Natural killer cell (primary cell): ENCODE results near the gene MON1B. TPM values are rescaled to one million over a fixed set of nuclear protein-coding genes. Genes with fewer than 3 reads are reported as not detected.

ENCODE experiments used
- ATAC-seq, 3 donors: fragments of 150-1000 bp in 2 of 3; fragments of 200-7000 bp in 1 of 3; cut with Tn5 transposase; 1 replicate in 1 of 3; 2 replicates in 2 of 3; pipeline ENCODE4 v1.10.0; 2021; ENCODE audit warnings: mild to moderate bottlenecking in 2 of 3, moderate library complexity in 2 of 3
- DNase-seq, 2 donors: peaks; one replicate each; pipeline versions ENCODE4 v3.0.0 to v3.0.0-alpha.2; 2013 to 2021; ENCODE audit warnings: mixed read lengths in 1 of 2
- H3K27ac ChIP-seq: one replicate; pipeline ENCODE4 v1.5.1; 2013; ENCODE audit warnings: mild to moderate bottlenecking, low read length
- H3K27me3 ChIP-seq: one replicate; pipeline ENCODE4 v1.6.1; 2013; ENCODE audit warnings: low read length; ENCODE audit not compliant: control insufficient read depth, insufficient read depth
- H3K36me3 ChIP-seq: one replicate; pipeline ENCODE4 v1.6.1; 2013; ENCODE audit warnings: low read length; ENCODE audit not compliant: control insufficient read depth, insufficient read depth
- H3K4me1 ChIP-seq: one replicate; pipeline ENCODE4 v1.6.1; 2013; ENCODE audit warnings: low read length; ENCODE audit not compliant: control insufficient read depth, insufficient read depth
- H3K4me3 ChIP-seq: one replicate; pipeline ENCODE4 v1.5.1; 2013; ENCODE audit warnings: low read length
- H3K9me3 ChIP-seq: one replicate; pipeline ENCODE4 v1.6.1; 2013; ENCODE audit warnings: low read length; ENCODE audit not compliant: control insufficient read depth, insufficient read depth
- H3K27ac Mint-ChIP-seq, 2 donors: one replicate each; pipeline ENCODE4 v1.8.0; 2022; ENCODE audit warnings: mild to moderate bottlenecking in 2 of 2, mixed read lengths in 2 of 2, moderate library complexity in 1 of 2
- H3K27me3 Mint-ChIP-seq, 2 donors: one replicate each; pipeline ENCODE4 v1.8.0; 2022; ENCODE audit warnings: low read depth in 2 of 2, mixed read lengths in 2 of 2
- H3K36me3 Mint-ChIP-seq: one replicate; pipeline ENCODE4 v1.8.0; 2022; ENCODE audit warnings: mixed read lengths
- H3K4me1 Mint-ChIP-seq, 2 donors: one replicate each; pipeline ENCODE4 v1.8.0; 2022; ENCODE audit warnings: mixed read lengths in 2 of 2
- H3K4me3 Mint-ChIP-seq: one replicate; pipeline ENCODE4 v1.8.0; 2022; ENCODE audit warnings: mild to moderate bottlenecking, moderate library complexity, mixed read lengths
- H3K9me3 Mint-ChIP-seq, 2 donors: one replicate each; pipeline ENCODE4 v1.8.0; 2022; ENCODE audit warnings: mixed read lengths in 2 of 2
- CTCF ChIP-seq: fragments of 200-600 bp; IDR thresholded peaks from one replicate; pipeline ENCODE4 v1.8.0; 2022; ENCODE audit warnings: antibody characterized with exemption
- WGBS: methylation state at CpG from one replicate; pipeline ENCODE4 v1.1.7; 2013; ENCODE audit warnings: missing lambda C conversion rate; ENCODE audit not compliant: insufficient coverage; 5-methylcytosine and 5-hydroxymethylcytosine counted together
- intact Hi-C: fragments of 100-400 bp; cut with micrococcal nuclease; formaldehyde crosslinking; loops from one replicate; pipeline ENCODE4 v1.14.2; 2022
- total RNA-seq, 4 donors: library from RNA; stranded (reverse); fragments of 120-200 nt in 1 of 4; gene quantifications; one replicate each; pipeline versions ENCODE4 v1.2.3 to v1.2.4, GENCODE V29; 2013 to 2022

MON1B gene
- total RNA-seq, 3 donors from 2014 or later (not counting 1 experiment from before 2014, with no cell fraction given): 88.6 to 97.8 (median 91.1) TPM

- Mint-ChIP-seq H3K4me1 (peaks cover 40 to 50% of the 10 kb centered on the region in 2 donors), H3K9me3 (peaks cover 0 to 4% of the 10 kb centered on the region in 2 donors), H3K36me3 (no peaks in the 10 kb centered on the region), H3K27ac (peak overlapping the region; percentile 94 to 100), H3K4me3 (peak overlapping the region; percentile 98), H3K27me3 (peaks cover 8 to 11% of the 10 kb centered on the region in 2 donors)
- Histone ChIP-seq H3K27ac (peak overlapping the region; percentile 91), H3K27me3 (peaks cover 2% of the 10 kb centered on the region), H3K4me1 (peaks cover 17% of the 10 kb centered on the region), H3K36me3 (peaks cover 19% of the 10 kb centered on the region), H3K9me3 (no peaks in the 10 kb centered on the region), H3K4me3 (peak overlapping the region; percentile 72)
- TF ChIP-seq CTCF: no peak
- 0% methylated on average over 19 of the region's 19 CpGs for WGBS
- peak in 1 of 2 donors; percentile 26 for DNase-seq
- no peak for ATAC-seq
- intact Hi-C loops: loop anchor here (1.0 kb wide), 1 partner anchor 22 kb away; no protein-coding TSS in a partner anchor
Observed at GRCh38 chr16:77190190-77190477, 856 bp upstream of the MON1B start.

- Mint-ChIP-seq H3K27me3 (peaks cover 0 to 4% of the 10 kb centered on the region in 2 donors), H3K36me3 (no peaks in the 10 kb centered on the region), H3K9me3 (peaks cover 0 to 4% of the 10 kb centered on the region in 2 donors), H3K4me1 (peaks cover 48 to 56% of the 10 kb centered on the region in 2 donors), H3K27ac (peak overlapping the region; percentile 94 to 100), H3K4me3 (peak overlapping the region; percentile 98)
- TF ChIP-seq CTCF: no peak
- no peaks in the 10 kb centered on the region for H3K27me3 ChIP-seq
- 5% methylated on average over 20 of the region's 24 CpGs for WGBS
- H3K36me3 ChIP-seq: peaks cover 26% of the 10 kb centered on the region
- peak overlapping the region; percentile 91 for H3K27ac ChIP-seq
- peak overlapping the region; percentile 72 for H3K4me3 ChIP-seq
- intact Hi-C loops: no loop called here
- peak in 1 of 2 donors; percentile 51 for DNase-seq
- H3K9me3 ChIP-seq: no peaks in the 10 kb centered on the region
- ATAC-seq: peak in 1 of 3 donors; percentile 3
- H3K4me1 ChIP-seq: peaks cover 17% of the 10 kb centered on the region
Observed at GRCh38 chr16:77191259-77191969, 424 bp downstream of the MON1B start.

GRCh38 chr16:77193377-77193776, 2.4 kb downstream of the MON1B start:
- intact Hi-C loops: no loop called here
- no peaks in the 10 kb centered on the region for H3K27me3 Mint-ChIP-seq
- no peaks in the 10 kb centered on the region for H3K27me3 ChIP-seq
- peaks cover 17% of the 10 kb centered on the region for H3K4me1 ChIP-seq
- ATAC-seq (no peak), DNase-seq (no peak)
- H3K4me1 Mint-ChIP-seq: peaks cover 48 to 66% of the 10 kb centered on the region in 2 donors
- H3K36me3 Mint-ChIP-seq: peaks cover 3% of the 10 kb centered on the region
- 98% methylated on average over 13 of the region's 13 CpGs for WGBS
- TF ChIP-seq CTCF: no peak
- H3K9me3 ChIP-seq: no peaks in the 10 kb centered on the region
- no peak overlapping the region for H3K4me3 ChIP-seq
- H3K27ac Mint-ChIP-seq: peak overlapping the region; percentile 94 to 100
- H3K27ac ChIP-seq: no peak overlapping the region
- peak overlapping the region; percentile 98 for H3K4me3 Mint-ChIP-seq
- peaks cover 42% of the 10 kb centered on the region for H3K36me3 ChIP-seq
- peaks cover 0 to 4% of the 10 kb centered on the region in 2 donors for H3K9me3 Mint-ChIP-seq
